Measurements from ENCODE around the gene OLFM2.
"Not testable (repeated sequence)": the region's sequence is repeated elsewhere in the genome, so short reads cannot be mapped to it uniquely, and the experiment has no call there.

Gene OLFM2

GRCh38 chr19:9934132-9934950 is 2.0 kb downstream of the OLFM2 start:
- Mint-ChIP-seq H3K4me1 (peaks cover 23 to 38% of the 10 kb centered on the region in 2 donors), H3K4me3 (no peak overlapping the region), H3K36me3 (peaks cover 2 to 4% of the 10 kb centered on the region in 2 donors), H3K27me3 (peaks cover 60 to 72% of the 10 kb centered on the region in 2 donors), H3K9me3 (peaks cover 0 to 4% of the 10 kb centered on the region in 2 donors), H3K27ac (no peak overlapping the region)
- ATAC-seq (replicated peaks): peak; percentile 70 to 73
- DNase-seq: peak; percentile 71

GRCh38 chr19:9932835-9933234 is 3.5 kb downstream of the OLFM2 start:
- no peak overlapping the region for H3K27ac Mint-ChIP-seq
- ATAC-seq (replicated peaks): no peak
- H3K36me3 Mint-ChIP-seq: peaks cover 2 to 4% of the 10 kb centered on the region in 2 donors
- DNase-seq: no peak
- no peak overlapping the region for H3K4me3 Mint-ChIP-seq
- peaks cover 0 to 4% of the 10 kb centered on the region in 2 donors for H3K9me3 Mint-ChIP-seq
- peaks cover 59 to 69% of the 10 kb centered on the region in 2 donors for H3K27me3 Mint-ChIP-seq
- H3K4me1 Mint-ChIP-seq: peaks cover 23 to 40% of the 10 kb centered on the region in 2 donors

- Mint-ChIP-seq H3K27me3 (peaks cover 47 to 57% of the 10 kb centered on the region in 2 donors), H3K36me3 (peaks cover 0 to 2% of the 10 kb centered on the region in 2 donors), H3K4me1 (peaks cover 20 to 41% of the 10 kb centered on the region in 2 donors), H3K27ac (no peak overlapping the region), H3K9me3 (peaks cover 0 to 4% of the 10 kb centered on the region in 2 donors), H3K4me3 (no peak overlapping the region)
- DNase-seq (no peak), ATAC-seq (replicated peaks) (no peak)
Observed at GRCh38 chr19:9931629-9932028, 4.7 kb downstream of the OLFM2 start.

GRCh38 chr19:9923440-9923839 is 12.9 kb downstream of the OLFM2 start:
- no peak for DNase-seq
- no peak overlapping the region for H3K27ac Mint-ChIP-seq
- no peak overlapping the region for H3K4me3 Mint-ChIP-seq
- ATAC-seq (replicated peaks): no peak
- H3K36me3 Mint-ChIP-seq: no peaks in the 10 kb centered on the region
- peaks cover 0 to 2% of the 10 kb centered on the region in 2 donors for H3K9me3 Mint-ChIP-seq
- H3K27me3 Mint-ChIP-seq: peaks cover 23 to 24% of the 10 kb centered on the region in 2 donors
- peaks cover 4 to 10% of the 10 kb centered on the region in 2 donors for H3K4me1 Mint-ChIP-seq

- not testable (repeated sequence) for ATAC-seq (replicated peaks); H3K27ac Mint-ChIP-seq; DNase-seq; H3K36me3 Mint-ChIP-seq; H3K9me3 Mint-ChIP-seq; H3K4me1 Mint-ChIP-seq; H3K4me3 Mint-ChIP-seq
- H3K27me3 Mint-ChIP-seq: peaks cover 27 to 28% of the 10 kb centered on the region in 2 donors
Observed at GRCh38 chr19:9922782-9923379, 13.4 kb downstream of the OLFM2 start.

DNA sequence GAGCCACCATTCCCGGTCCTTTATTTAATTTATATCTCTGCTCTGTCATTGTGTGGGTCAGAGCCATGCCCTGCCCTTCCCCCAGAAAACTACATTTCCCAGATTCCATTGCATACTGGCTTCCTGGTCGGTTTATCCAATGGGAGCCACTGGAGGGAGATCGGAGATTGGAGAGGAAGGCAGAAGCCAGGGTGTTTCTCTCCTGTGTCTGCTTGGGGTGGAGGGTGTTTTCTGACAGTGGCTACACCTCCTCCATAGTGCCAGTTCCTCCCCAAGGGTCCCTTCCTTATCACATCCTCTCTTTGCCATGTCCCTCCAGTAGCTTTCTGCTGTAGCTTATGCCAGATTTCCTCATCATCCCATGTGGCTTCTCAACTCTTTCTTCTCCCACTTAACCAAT is 19.0 kb downstream of the OLFM2 start:
- ATAC-seq (replicated peaks) (peak in 1 of 2 donors; percentile 38), DNase-seq (no peak)
- Mint-ChIP-seq H3K4me3 (no peak overlapping the region), H3K4me1 (peaks cover 11 to 13% of the 10 kb centered on the region in 2 donors), H3K27ac (no peak overlapping the region), H3K9me3 (no peaks in the 10 kb centered on the region), H3K27me3 (peaks cover 40 to 48% of the 10 kb centered on the region in 2 donors), H3K36me3 (no peaks in the 10 kb centered on the region)

GRCh38 chr19:9916719-9917118 is 19.6 kb downstream of the OLFM2 start:
- no peak overlapping the region for H3K4me3 Mint-ChIP-seq
- H3K4me1 Mint-ChIP-seq: peaks cover 11 to 13% of the 10 kb centered on the region in 2 donors
- DNase-seq (no peak), ATAC-seq (replicated peaks) (peak; percentile 71)
- H3K27me3 Mint-ChIP-seq: peaks cover 40 to 48% of the 10 kb centered on the region in 2 donors
- H3K9me3 Mint-ChIP-seq: no peaks in the 10 kb centered on the region
- no peaks in the 10 kb centered on the region for H3K36me3 Mint-ChIP-seq
- no peak overlapping the region for H3K27ac Mint-ChIP-seq

GRCh38 chr19:9914315-9915207 is 21.8 kb downstream of the OLFM2 start:
- no peaks in the 10 kb centered on the region for H3K9me3 Mint-ChIP-seq
- peaks cover 11 to 13% of the 10 kb centered on the region in 2 donors for H3K4me1 Mint-ChIP-seq
- H3K27ac Mint-ChIP-seq: no peak overlapping the region
- H3K36me3 Mint-ChIP-seq: no peaks in the 10 kb centered on the region
- H3K27me3 Mint-ChIP-seq: peaks cover 39 to 43% of the 10 kb centered on the region in 2 donors
- H3K4me3 Mint-ChIP-seq: peak overlapping the region; percentile 31 to 57
- peak; percentile 53 for DNase-seq
- peak; percentile 87 to 89 for ATAC-seq (replicated peaks)

GRCh38 chr19:9914001-9914314 is 22.4 kb downstream of the OLFM2 start:
- ATAC-seq (replicated peaks): no peak
- H3K27ac Mint-ChIP-seq: no peak overlapping the region
- peaks cover 11 to 13% of the 10 kb centered on the region in 2 donors for H3K4me1 Mint-ChIP-seq
- H3K36me3 Mint-ChIP-seq: peaks cover 0 to 1% of the 10 kb centered on the region in 2 donors
- peak overlapping the region; percentile 31 to 57 for H3K4me3 Mint-ChIP-seq
- peaks cover 41 to 45% of the 10 kb centered on the region in 2 donors for H3K27me3 Mint-ChIP-seq
- no peaks in the 10 kb centered on the region for H3K9me3 Mint-ChIP-seq
- no peak for DNase-seq

GRCh38 chr19:9913237-9914000 is 22.9 kb downstream of the OLFM2 start:
- H3K27me3 Mint-ChIP-seq: peaks cover 40 to 45% of the 10 kb centered on the region in 2 donors
- H3K4me3 Mint-ChIP-seq: peak overlapping the region in 1 of 2 donors; percentile 53
- ATAC-seq (replicated peaks) (no peak), DNase-seq (no peak)
- H3K36me3 Mint-ChIP-seq: peaks cover 0 to 1% of the 10 kb centered on the region in 2 donors
- no peak overlapping the region for H3K27ac Mint-ChIP-seq
- H3K4me1 Mint-ChIP-seq: peaks cover 11 to 13% of the 10 kb centered on the region in 2 donors
- H3K9me3 Mint-ChIP-seq: no peaks in the 10 kb centered on the region

DNA sequence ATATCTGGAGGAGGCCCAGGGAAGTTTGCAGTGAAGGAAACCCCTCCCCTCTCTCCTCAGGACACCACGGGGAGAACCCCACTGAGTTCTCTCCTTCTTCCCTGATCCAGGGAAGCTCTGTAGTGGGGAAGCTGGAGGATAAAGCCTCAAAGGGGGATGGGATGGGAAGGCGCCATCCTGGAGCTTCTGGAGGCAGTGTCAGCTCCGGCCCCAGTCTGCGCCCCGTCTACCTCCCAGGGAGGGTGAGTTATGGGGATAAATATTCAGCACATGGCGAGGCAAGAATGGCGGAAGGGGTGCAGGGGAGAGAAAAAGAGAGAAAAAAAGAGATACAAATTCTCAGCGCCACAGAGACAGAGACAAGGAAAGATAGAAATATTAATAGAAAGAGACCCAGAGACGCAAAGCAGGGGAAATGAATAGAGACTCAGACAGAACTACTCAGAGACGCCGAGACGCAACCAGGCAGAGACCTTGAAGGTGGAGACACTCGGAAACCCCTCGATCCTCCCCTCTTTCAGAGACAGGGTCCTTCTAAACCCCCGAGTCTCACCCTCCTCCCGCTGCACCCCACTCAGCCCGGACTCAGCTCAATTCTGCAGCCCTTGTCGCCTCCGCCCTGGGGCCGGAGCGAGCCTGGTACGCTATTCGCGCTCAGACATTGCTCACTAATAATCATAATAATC is 23.6 kb downstream of the OLFM2 start:
- Mint-ChIP-seq H3K27ac (no peak overlapping the region), H3K27me3 (peaks cover 38 to 45% of the 10 kb centered on the region in 2 donors), H3K9me3 (peaks cover 0 to 1% of the 10 kb centered on the region in 2 donors), H3K4me1 (peaks cover 11 to 13% of the 10 kb centered on the region in 2 donors), H3K4me3 (peak overlapping the region in 1 of 2 donors; percentile 53), H3K36me3 (peaks cover 0 to 1% of the 10 kb centered on the region in 2 donors)
- no peak for ATAC-seq (replicated peaks)
- DNase-seq: no peak

DNA sequence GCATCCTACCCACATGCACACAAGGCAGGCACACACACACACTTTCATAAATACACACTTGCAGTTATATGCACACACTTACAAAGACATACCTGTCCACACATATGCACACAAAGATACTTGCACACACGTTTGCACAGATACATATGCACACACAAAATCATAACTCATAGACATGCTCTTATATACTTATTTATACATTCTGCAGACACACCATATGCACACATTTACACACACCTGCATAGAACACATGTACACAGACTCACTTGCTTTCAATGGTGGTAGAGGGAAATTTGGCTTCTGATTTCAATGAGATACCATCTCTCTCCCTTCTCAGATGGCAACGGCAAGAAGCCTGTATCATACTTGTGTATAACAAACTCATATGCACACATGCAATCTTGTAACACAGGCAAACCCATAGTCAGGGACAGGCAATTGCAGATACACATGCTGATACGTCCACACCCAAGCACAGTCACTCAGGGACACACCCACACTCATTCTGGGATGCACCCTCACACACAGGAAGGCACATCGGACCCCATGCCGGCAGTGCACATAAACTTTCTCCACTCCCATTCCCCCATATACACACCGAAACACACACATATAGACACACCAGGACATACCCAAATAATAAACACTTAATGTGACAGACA is 24.7 kb downstream of the OLFM2 start:
- H3K27ac Mint-ChIP-seq: no peak overlapping the region
- no peak overlapping the region for H3K4me3 Mint-ChIP-seq
- peaks cover 31 to 41% of the 10 kb centered on the region in 2 donors for H3K27me3 Mint-ChIP-seq
- H3K4me1 Mint-ChIP-seq: peaks cover 2 to 3% of the 10 kb centered on the region in 2 donors
- no peak for ATAC-seq (replicated peaks)
- peaks cover 0 to 1% of the 10 kb centered on the region in 2 donors for H3K36me3 Mint-ChIP-seq
- DNase-seq: no peak
- peaks cover 0 to 3% of the 10 kb centered on the region in 2 donors for H3K9me3 Mint-ChIP-seq

DNA sequence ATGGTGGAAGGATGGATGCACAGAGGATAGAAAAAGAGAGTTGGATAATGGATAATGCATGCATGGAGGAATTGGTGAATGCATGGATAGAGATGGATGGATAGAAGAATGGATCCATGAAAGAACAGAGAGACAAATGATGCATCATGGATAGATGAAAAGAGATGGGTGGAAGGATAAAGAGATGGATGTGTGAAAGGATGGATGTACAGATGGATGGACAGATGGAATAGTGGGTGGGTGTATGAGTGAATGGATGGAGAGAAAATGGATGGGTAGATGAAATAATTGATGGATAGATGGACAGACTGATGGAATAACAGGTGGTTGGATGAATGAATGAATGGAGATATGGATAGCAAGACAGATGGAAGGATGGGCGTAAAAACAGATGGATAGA is 25.7 kb downstream of the OLFM2 start:
- DNase-seq (no peak), ATAC-seq (replicated peaks) (no peak)
- Mint-ChIP-seq H3K27me3 (peaks cover 33 to 42% of the 10 kb centered on the region in 2 donors), H3K4me1 (no peaks in the 10 kb centered on the region), H3K27ac (no peak overlapping the region), H3K36me3 (peaks cover 0 to 1% of the 10 kb centered on the region in 2 donors), H3K4me3 (no peak overlapping the region), H3K9me3 (peaks cover 0 to 3% of the 10 kb centered on the region in 2 donors)
